ENCODE data around the gene PRELID1.

DNA sequence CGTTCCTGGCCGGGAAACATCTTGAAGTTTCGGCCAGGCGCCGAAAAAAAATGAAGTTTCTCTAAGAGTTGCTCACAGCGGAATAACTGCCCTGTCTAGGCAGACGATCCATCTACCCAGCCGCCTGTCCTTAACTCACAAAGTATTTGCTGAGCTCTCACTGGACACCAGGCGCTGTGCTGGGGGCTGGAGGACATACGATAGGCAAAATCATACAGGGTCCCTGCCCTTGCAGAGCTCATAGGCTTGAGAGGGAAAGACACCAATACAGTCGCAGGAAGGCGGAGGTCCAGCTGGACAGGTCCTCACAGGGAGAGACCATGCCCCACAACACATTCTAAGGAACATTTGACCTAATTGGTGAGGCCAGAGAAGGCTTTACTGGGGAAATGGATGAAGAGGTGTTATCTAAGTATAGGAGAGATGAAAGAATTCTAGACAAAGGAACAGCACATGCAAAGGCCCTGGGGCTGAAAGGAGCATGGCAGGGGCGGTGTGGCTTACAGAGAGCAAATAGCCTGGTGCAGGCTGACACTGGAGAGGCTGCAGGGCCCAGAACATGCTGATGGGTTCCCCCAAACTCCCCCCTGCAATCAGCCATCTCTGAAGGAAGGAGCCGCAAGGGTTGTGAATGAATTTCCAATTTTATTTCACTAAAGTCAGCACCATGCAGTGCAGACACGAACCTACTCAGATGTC lies 10.1 kb downstream of the PRELID1 start:
- no peak for TF ChIP-seq POLR2A (IDR thresholded peaks at IDR 0.05)
- TF ChIP-seq, protein P1, sequence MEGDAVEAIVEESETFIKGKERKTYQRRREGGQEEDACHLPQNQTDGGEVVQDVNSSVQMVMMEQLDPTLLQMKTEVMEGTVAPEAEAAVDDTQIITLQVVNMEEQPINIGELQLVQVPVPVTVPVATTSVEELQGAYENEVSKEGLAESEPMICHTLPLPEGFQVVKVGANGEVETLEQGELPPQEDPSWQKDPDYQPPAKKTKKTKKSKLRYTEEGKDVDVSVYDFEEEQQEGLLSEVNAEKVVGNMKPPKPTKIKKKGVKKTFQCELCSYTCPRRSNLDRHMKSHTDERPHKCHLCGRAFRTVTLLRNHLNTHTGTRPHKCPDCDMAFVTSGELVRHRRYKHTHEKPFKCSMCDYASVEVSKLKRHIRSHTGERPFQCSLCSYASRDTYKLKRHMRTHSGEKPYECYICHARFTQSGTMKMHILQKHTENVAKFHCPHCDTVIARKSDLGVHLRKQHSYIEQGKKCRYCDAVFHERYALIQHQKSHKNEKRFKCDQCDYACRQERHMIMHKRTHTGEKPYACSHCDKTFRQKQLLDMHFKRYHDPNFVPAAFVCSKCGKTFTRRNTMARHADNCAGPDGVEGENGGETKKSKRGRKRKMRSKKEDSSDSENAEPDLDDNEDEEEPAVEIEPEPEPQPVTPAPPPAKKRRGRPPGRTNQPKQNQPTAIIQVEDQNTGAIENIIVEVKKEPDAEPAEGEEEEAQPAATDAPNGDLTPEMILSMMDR (IDR thresholded peaks at IDR 0.05): no peak
